HG03571 (cell line): Measurements from ENCODE around the gene ELK1.
"Not testable (repeated sequence)": the region's sequence is repeated elsewhere in the genome, so short reads cannot be mapped to it uniquely, and the experiment has no call there.

Experiments
- ATAC-seq: cut with Tn5 transposase; IDR thresholded peaks from one replicate; pipeline ENCODE4 v1.9.1; 2021; ENCODE audit not compliant: unreplicated experiment

The ELK1 gene

DNA sequence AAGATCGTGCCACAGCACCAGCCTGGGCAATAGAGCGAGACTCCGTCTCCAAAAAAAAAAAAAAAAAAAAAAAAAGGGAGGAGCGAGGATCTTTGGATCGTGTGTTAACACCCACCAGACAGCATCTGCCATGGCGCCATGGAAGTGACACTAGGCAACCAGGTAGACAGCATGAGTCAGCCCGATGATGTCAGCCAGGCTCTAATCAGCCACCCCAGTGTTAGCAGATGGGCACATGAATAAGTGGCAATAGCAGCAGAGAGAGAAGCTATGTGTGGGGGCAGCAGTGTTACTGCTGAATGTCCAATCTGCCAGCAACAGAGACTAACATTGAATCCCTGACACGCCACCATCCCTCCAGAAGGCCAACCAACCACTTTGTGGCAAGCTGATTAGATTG is 37.3 kb downstream of the ELK1 start:
- no peak for ATAC-seq

- no peak for ATAC-seq
Measured at GRCh38 chrX:47612418-47612817, 37.9 kb downstream of the ELK1 start.

DNA sequence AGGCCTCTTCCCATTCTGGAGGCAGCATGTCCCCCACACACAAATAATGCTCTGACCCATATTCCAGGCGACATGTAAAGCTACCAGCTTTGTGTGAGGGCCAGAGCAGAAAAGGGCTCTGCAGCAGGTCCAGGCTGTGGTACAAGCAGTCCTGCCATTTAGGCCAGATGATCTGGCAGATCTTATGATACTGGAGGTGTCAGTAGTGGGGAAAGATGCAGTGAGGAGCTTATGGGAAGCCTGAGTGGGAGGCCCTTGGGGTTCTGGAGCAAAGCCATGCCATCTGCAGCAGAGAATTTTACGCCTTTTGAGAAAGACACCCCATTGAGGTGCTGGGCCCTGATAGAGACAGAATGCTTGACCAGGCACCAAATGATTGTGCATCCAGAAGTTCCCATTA is 38.4 kb downstream of the ELK1 start:
- no peak for ATAC-seq

DNA sequence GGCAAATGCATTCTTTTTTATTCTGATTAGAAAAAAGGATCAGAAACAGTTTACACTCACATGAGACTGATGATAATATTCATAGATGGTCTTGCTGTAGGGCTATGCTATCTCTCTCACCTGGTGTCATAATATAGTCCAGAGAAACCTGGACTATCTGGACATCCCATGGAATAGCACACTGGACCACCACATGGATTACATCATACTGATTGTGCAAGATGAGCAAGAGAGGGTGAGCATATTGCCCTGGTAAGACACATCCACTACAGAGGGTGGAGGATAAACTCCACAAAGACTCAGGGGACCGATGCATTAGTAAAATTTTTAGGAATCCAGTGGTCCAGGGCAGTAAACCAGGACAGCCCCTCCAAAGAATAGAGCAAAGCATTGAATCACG is 38.9 kb downstream of the ELK1 start:
- ATAC-seq, result no peak

- ATAC-seq, result no peak
Measured at GRCh38 chrX:47610511-47610910, 39.9 kb downstream of the ELK1 start.

- no peak for ATAC-seq
Measured at GRCh38 chrX:47608130-47608810, 42.1 kb downstream of the ELK1 start.

- no peak for ATAC-seq
Measured at GRCh38 chrX:47607091-47607490, 43.3 kb downstream of the ELK1 start.

- ATAC-seq, result no peak
Measured at GRCh38 chrX:47605024-47605423, 45.3 kb downstream of the ELK1 start.

- not testable (repeated sequence) for ATAC-seq
Measured at GRCh38 chrX:47603125-47603524, 47.2 kb downstream of the ELK1 start.

- ATAC-seq, result no peak
Measured at GRCh38 chrX:47597222-47597621, 53.1 kb downstream of the ELK1 start.

GRCh38 chrX:47596256-47596655 is 54.1 kb downstream of the ELK1 start:
- ATAC-seq, result no peak

DNA sequence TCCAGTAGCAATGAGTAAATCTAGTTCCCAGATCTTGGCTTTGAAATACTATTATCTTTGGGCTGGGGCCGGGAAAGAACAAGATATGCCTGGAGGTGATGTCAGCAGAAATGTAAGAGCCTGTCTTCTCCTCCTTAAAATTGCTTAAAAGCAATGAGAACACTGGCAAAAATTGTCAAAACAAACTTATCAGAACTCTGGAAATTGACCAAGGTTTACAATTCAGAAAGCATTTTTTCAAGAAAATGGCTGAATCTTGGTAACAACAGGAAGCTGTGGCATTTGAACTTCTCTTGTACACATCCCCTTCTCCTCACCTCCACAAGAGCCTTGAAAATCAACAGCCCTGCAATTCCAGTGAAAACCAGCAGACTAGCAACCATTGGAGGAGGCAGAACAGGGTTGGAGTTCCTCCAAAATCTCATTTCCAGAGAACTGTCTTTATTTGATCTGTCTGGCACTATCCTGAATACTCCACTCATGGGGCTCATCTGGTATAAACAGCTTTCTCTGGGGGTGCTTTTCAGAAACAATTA is 54.6 kb downstream of the ELK1 start:
- no peak for ATAC-seq

DNA sequence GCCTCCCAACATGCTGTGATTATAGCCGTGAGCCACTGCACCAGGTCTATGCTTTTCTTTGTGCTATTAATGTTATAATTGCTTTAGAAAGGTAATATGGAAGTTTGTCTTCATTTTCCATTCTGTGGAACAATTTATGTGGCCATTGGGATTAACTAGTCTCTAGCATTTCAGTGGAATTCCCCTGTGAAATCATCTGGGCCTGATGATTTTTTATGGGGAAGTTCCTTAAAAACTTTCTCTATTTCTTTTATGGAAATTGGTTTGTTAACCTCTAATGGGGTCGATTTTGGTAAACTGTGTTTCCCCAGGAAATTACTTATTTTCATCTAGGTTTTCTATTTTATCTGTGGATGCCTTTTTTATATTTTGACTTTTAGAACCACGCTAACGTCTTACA is 56.8 kb downstream of the ELK1 start:
- ATAC-seq, result no peak

GRCh38 chrX:47590984-47591383 is 59.4 kb downstream of the ELK1 start:
- no peak for ATAC-seq

DNA sequence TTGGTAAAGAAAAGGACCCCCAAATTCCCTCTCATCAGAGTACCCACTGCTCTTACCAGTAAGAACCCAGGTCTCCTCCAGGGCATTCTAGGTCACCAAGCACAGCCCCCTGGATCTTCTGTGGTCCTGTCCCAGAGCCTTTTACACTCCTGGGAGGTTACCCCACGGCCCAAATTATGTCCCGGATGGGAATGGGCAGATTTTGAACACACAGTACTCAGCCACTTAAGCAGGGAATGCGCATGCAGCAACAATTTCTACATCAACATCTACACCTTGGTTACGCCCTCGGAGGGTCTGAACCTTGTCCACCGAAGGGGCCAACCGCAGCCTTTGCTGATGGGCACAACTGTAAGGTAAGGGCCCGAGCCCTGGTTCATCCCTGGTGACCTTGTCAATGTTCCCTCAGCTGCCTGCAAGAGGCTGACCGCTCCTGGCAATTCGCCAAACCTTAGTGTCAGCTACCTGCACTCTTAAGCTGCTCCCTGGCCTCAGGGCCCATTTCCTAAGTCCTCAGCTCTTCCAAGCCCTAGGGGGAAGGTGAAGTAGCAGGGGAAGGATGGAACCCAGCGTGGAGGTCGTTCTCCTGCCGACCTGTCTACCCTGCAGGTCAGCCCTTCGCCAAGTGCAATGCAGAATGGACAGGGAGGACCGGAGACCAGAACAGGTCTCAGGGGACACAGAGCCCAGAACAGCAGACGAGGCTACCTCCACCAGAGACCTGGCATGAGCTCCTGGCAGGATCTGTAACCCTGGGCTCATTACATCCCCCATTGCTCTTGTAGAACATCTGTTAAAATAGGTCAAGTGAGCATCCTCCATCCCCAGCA is 62.2 kb downstream of the ELK1 start:
- ATAC-seq, result no peak

- ATAC-seq, result no peak
Measured at GRCh38 chrX:47587091-47587891, 63.1 kb downstream of the ELK1 start.

- no peak for ATAC-seq
Measured at GRCh38 chrX:47586043-47586787, 64.1 kb downstream of the ELK1 start.
